H1 (cell line): ENCODE data around the gene SPI1. TPM values are rescaled to one million over a fixed set of nuclear protein-coding genes. Genes with fewer than 3 reads are reported as not detected.

ENCODE experiments used
- CTCF ChIA-PET: fragments of 300-600 bp; sonication (Branson Sonifier 250); formaldehyde crosslinking; loops from one replicate; lab custom pipeline; 2021; ENCODE audit not compliant: partially characterized antibody; lab: Charles Lee
- POLR2A ChIA-PET: fragments of 300-600 bp; sonication (Branson Sonifier 250); formaldehyde crosslinking; loops from one replicate; lab custom pipeline; 2021; ENCODE audit warnings: inconsistent platforms; ENCODE audit not compliant: partially characterized antibody; lab: Charles Lee
- DNase-seq, 2 experiments: peaks; one replicate each; pipeline versions ENCODE4 v3.0.0 to v3.0.0-alpha.2; 2010 to 2022; ENCODE audit warnings: low spot score in 2 of 2, low read depth in 1 of 2, mixed read lengths in 1 of 2
- FAIRE-seq: peaks from 2 replicates; lab custom pipeline; 2011; peaks lifted over from hg19 to GRCh38; lab: Jason Lieb, UNC
- H2AFZ ChIP-seq: 2 replicates; pipeline ENCODE4 v1.8.1; 2012; ENCODE audit warnings: low read length, inconsistent platforms
- H2AK5ac ChIP-seq: 2 replicates; pipeline ENCODE4 v1.6.1; 2013; ENCODE audit warnings: low read depth, low read length
- H2BK120ac ChIP-seq: replicated peaks from 2 replicates; pipeline ENCODE3; 2013; ENCODE audit warnings: low read depth, low read length, inconsistent platforms
- H2BK12ac ChIP-seq: 2 replicates; pipeline ENCODE4 v1.6.1; 2013; ENCODE audit warnings: low read depth, low read length
- H2BK15ac ChIP-seq: 2 replicates; pipeline ENCODE4 v1.6.1; 2013; ENCODE audit warnings: low read length
- H2BK20ac ChIP-seq: 2 replicates; pipeline ENCODE4 v1.6.1; 2013; ENCODE audit warnings: low read length
- H2BK5ac ChIP-seq: 2 replicates; pipeline ENCODE4 v1.6.1; 2013; ENCODE audit warnings: low read depth, low read length
- H3K14ac ChIP-seq: 2 replicates; pipeline ENCODE4 v1.6.1; 2013; ENCODE audit warnings: inconsistent platforms; ENCODE audit not compliant: insufficient read length
- H3K18ac ChIP-seq: 2 replicates; pipeline ENCODE4 v1.6.1; 2013; ENCODE audit warnings: low read length; ENCODE audit errors: extremely low read depth
- H3K23ac ChIP-seq: 2 replicates; pipeline ENCODE4 v1.6.1; 2013; ENCODE audit warnings: inconsistent platforms; ENCODE audit not compliant: insufficient read length
- H3K23me2 ChIP-seq: 2 replicates; pipeline ENCODE4 v1.6.1; 2013; ENCODE audit warnings: low read depth, low read length
- H3K27ac ChIP-seq: 2 replicates; pipeline ENCODE4 v1.6.1; 2011; ENCODE audit warnings: low read depth, low read length, inconsistent platforms
- H3K27me3 ChIP-seq, 4 experiments: replicated peaks in 1 of 4; 1 replicate in 1 of 4; 2 replicates in 3 of 4; pipeline versions ENCODE4 v1.6.1 to v1.8.1; 2011 to 2013; ENCODE audit warnings: low read length in 3 of 4, mild to moderate bottlenecking in 3 of 4, inconsistent platforms in 2 of 4, mixed read lengths in 2 of 4, moderate library complexity in 1 of 4; ENCODE audit not compliant: control insufficient read depth in 3 of 4, insufficient read depth in 3 of 4; ENCODE audit errors: extremely low read depth in 1 of 4
- H3K36me3 ChIP-seq, 4 experiments: 2 replicates each; pipeline versions ENCODE4 v1.6.1 to v1.8.1; 2011 to 2013; ENCODE audit warnings: mild to moderate bottlenecking in 4 of 4, low read length in 3 of 4, moderate library complexity in 2 of 4, control low read depth in 1 of 4, inconsistent platforms in 1 of 4; ENCODE audit not compliant: insufficient read depth in 4 of 4, control insufficient read depth in 2 of 4
- H3K4ac ChIP-seq: replicated peaks from 2 replicates; pipeline ENCODE3; 2013; ENCODE audit warnings: low read length, low read depth, mixed read lengths, inconsistent platforms; ENCODE audit not compliant: insufficient read length
- H3K4me1 ChIP-seq, 4 experiments: replicated peaks in 1 of 4; 1 replicate in 1 of 4; 2 replicates in 3 of 4; pipeline versions ENCODE4 v1.6.1 to v1.8.1; 2011 to 2013; ENCODE audit warnings: low read length in 3 of 4, inconsistent platforms in 2 of 4, mixed read lengths in 1 of 4; ENCODE audit not compliant: insufficient read depth in 4 of 4, control insufficient read depth in 3 of 4
- H3K4me2 ChIP-seq, 2 experiments: 2 replicates each; pipeline versions ENCODE4 v1.6.1 to v1.8.1; 2011 to 2013; ENCODE audit warnings: low read depth in 2 of 2, low read length in 2 of 2, control low read depth in 1 of 2, inconsistent platforms in 1 of 2, mild to moderate bottlenecking in 1 of 2; ENCODE audit not compliant: insufficient read depth in 1 of 2
- H3K4me3 ChIP-seq, 4 experiments: fragments of 200-600, 300-600 bp in 1 of 4; sonication (generic), shearing (Covaris generic), sonication (Bioruptor Twin) in 1 of 4; 2 replicates each; pipeline versions ENCODE4 v1.5.1 to v1.8.1; 2011 to 2016; ENCODE audit warnings: low read length in 4 of 4, low read depth in 3 of 4, control low read depth in 2 of 4, inconsistent platforms in 2 of 4, mild to moderate bottlenecking in 2 of 4, mixed read lengths in 1 of 4, moderate library complexity in 1 of 4; ENCODE audit not compliant: insufficient read depth in 2 of 4; ENCODE audit errors: extremely low read depth in 1 of 4
- H3K56ac ChIP-seq: replicated peaks from 2 replicates; pipeline ENCODE3; 2013; ENCODE audit warnings: low read depth, mild to moderate bottlenecking, mixed read lengths, low read length, inconsistent platforms; ENCODE audit not compliant: insufficient read length
- H3K79me1 ChIP-seq: 2 replicates; pipeline ENCODE4 v1.6.1; 2013; ENCODE audit warnings: low read depth, low read length, control low read depth
- H3K79me2 ChIP-seq, 2 experiments: 2 replicates each; pipeline versions ENCODE4 v1.6.1 to v1.8.1; 2012 to 2013; ENCODE audit warnings: low read length in 2 of 2, mild to moderate bottlenecking in 2 of 2, inconsistent platforms in 1 of 2; ENCODE audit not compliant: insufficient read depth in 2 of 2, control insufficient read depth in 1 of 2
- H3K9ac ChIP-seq, 4 experiments: replicated peaks in 1 of 4; 1 replicate in 1 of 4; 2 replicates in 3 of 4; pipeline versions ENCODE4 v1.6.1 to v1.8.1; 2011 to 2013; ENCODE audit warnings: low read depth in 3 of 4, low read length in 3 of 4, control low read depth in 2 of 4, mild to moderate bottlenecking in 2 of 4, moderate library complexity in 2 of 4, inconsistent platforms in 1 of 4; ENCODE audit errors: extremely low read depth in 1 of 4
- H3K9me3 ChIP-seq, 2 experiments: 2 replicates each; pipeline versions ENCODE4 v1.6.1 to v1.8.1; 2012 to 2013; ENCODE audit warnings: mild to moderate bottlenecking in 2 of 2, moderate library complexity in 2 of 2, control low read depth in 1 of 2, inconsistent platforms in 1 of 2, low read depth in 1 of 2, low read length in 1 of 2, mixed read lengths in 1 of 2; ENCODE audit not compliant: insufficient read depth in 2 of 2
- H4K20me1 ChIP-seq, 2 experiments: replicated peaks in 1 of 2; 2 replicates each; pipeline versions ENCODE3 to v1.8.1; 2011 to 2013; ENCODE audit warnings: inconsistent platforms in 2 of 2, low read length in 2 of 2, mild to moderate bottlenecking in 1 of 2; ENCODE audit not compliant: insufficient read depth in 2 of 2, control insufficient read depth in 1 of 2
- H4K5ac ChIP-seq: 2 replicates; pipeline ENCODE4 v1.6.1; 2013; ENCODE audit warnings: low read length, low read depth, mixed read lengths, inconsistent platforms; ENCODE audit not compliant: insufficient read length
- H4K8ac ChIP-seq: 2 replicates; pipeline ENCODE4 v1.8.0; 2013; ENCODE audit warnings: mild to moderate bottlenecking, moderate library complexity, low read length, inconsistent platforms; ENCODE audit not compliant: insufficient read depth; ENCODE audit errors: extremely low read depth
- H4K91ac ChIP-seq: replicated peaks from 2 replicates; pipeline ENCODE3; 2013; ENCODE audit warnings: low read length, mixed read lengths, inconsistent platforms; ENCODE audit not compliant: insufficient read length
- ASH2L ChIP-seq: fragments of 200-600, 300-600 bp; sonication (generic); IDR thresholded peaks from one replicate; pipeline ENCODE4 v1.7.1; 2017; ENCODE audit warnings: low read length
- CREB1 ChIP-seq: IDR thresholded peaks from 2 replicates; pipeline ENCODE4 v1.6.1; 2012; ENCODE audit warnings: inconsistent platforms
- E2F6 ChIP-seq: IDR thresholded peaks from 2 replicates; pipeline ENCODE4 v1.6.1; 2012; ENCODE audit warnings: inconsistent platforms
- EGR1 ChIP-seq: IDR thresholded peaks from 2 replicates; pipeline ENCODE4 v1.6.1; 2011; ENCODE audit warnings: low read depth, low read length, borderline replicate concordance
- KDM4A ChIP-seq: IDR thresholded peaks from one replicate; pipeline ENCODE4 v1.7.1; 2012; ENCODE audit warnings: low read depth, mild to moderate bottlenecking, moderate library complexity, low read length, inconsistent platforms; ENCODE audit not compliant: severe bottlenecking
- POLR2A ChIP-seq, 2 experiments: IDR thresholded peaks; 1 replicate in 1 of 2; 2 replicates in 1 of 2; pipeline ENCODE4 v1.6.1; 2011; ENCODE audit warnings: low read depth in 2 of 2, low read length in 2 of 2, mild to moderate bottlenecking in 2 of 2; ENCODE audit errors: control extremely low read depth in 1 of 2
- POU5F1 ChIP-seq: IDR thresholded peaks from 2 replicates; pipeline ENCODE4 v1.6.1; 2011; ENCODE audit warnings: low read depth, mild to moderate bottlenecking, low read length, moderate library complexity
- RNF2 ChIP-seq: fragments of 200-900, 300-1000 bp; sonication (generic); IDR thresholded peaks from 2 replicates; pipeline ENCODE4 v1.7.1; 2016; ENCODE audit warnings: borderline replicate concordance, low read depth, mild to moderate bottlenecking, antibody characterized with exemption, low read length; ENCODE audit not compliant: poor library complexity, severe bottlenecking; ENCODE audit errors: missing control alignments
- RXRA ChIP-seq: IDR thresholded peaks from 2 replicates; pipeline ENCODE4 v1.6.1; 2011; ENCODE audit warnings: low read depth, mild to moderate bottlenecking, low read length, moderate library complexity; ENCODE audit not compliant: insufficient read depth
- SAP30 ChIP-seq: fragments of 300-600 bp; sonication (generic); IDR thresholded peaks from 2 replicates; pipeline ENCODE4 v1.7.1; 2012; ENCODE audit warnings: low read length, moderate library complexity, mild to moderate bottlenecking, inconsistent platforms; ENCODE audit not compliant: insufficient read depth, insufficient replicate concordance
- TAF7 ChIP-seq: optimal IDR thresholded peaks from 2 replicates; pipeline ENCODE3; 2011; ENCODE audit warnings: low read depth, mild to moderate bottlenecking, inconsistent platforms, low read length, moderate library complexity, borderline replicate concordance
- WGBS, 2 experiments: shearing (Covaris generic) in 1 of 2; methylation state at CpG; one replicate each; pipeline versions ENCODE4 v1.1.6 to v1.1.7; 2013 to 2015; ENCODE audit warnings: low lambda C conversion rate in 2 of 2, mixed read lengths in 2 of 2, inconsistent platforms in 1 of 2, low coverage in 1 of 2, missing lambda C conversion rate in 1 of 2; ENCODE audit not compliant: insufficient replicate concordance in 2 of 2, insufficient coverage in 1 of 2, insufficient read length in 1 of 2; ENCODE audit errors: extremely low coverage in 1 of 2, missing lambda C conversion rate in 1 of 2; 5-methylcytosine and 5-hydroxymethylcytosine counted together
- polyA plus RNA-seq, 7 experiments: library from polyadenylated mRNA; depleted of rRNA in 3 of 7; stranded (reverse) in 5 of 7; unstranded in 2 of 7; fragments of >200 nt in 5 of 7; fragments of 200-250 nt in 2 of 7; gene quantifications; 1 replicate in 5 of 7; 2 replicates in 1 of 7; 4 replicates in 1 of 7; pipeline versions ENCODE4 v1.2.1 to v1.2.3, GENCODE V29; 2011 to 2013; ENCODE audit warnings: missing spikeins in 2 of 7, mixed read lengths in 2 of 7
- total RNA-seq: library from RNA; stranded (reverse); fragmentation: NEBNext Ultra II Directional; extraction: Animal tissue kit (Norgen Biotek cat#: 25700); gene quantifications from 2 replicates; pipeline ENCODE4 v1.2.1, GENCODE V29; 2021

Gene SPI1
- total and polyA plus RNA-seq, 2 of the 8 experiments (the other 6 are each of a cell fraction or from before 2014, with no cell fraction given): 0.12 TPM; not detected in 1

GRCh38 chr11:47387944-47388696, 9.8 kb upstream of the SPI1 start:
- Histone ChIP-seq H3K27ac (no peak overlapping the region; the same call in 1 of the 2 replicates), H3K9ac (no peak overlapping the region), H3K79me1 (no peaks in the 10 kb centered on the region), H4K5ac (no peak overlapping the region), H3K4me1 (peaks cover 0 to 3% (median 0%) of the 10 kb centered on the region in 4 experiments; a peak in 2 of 7 replicates), H3K23me2 (no peaks in the 10 kb centered on the region), H3K23ac (no peak overlapping the region), H3K79me2 (no peaks in the 10 kb centered on the region), H3K14ac (no peak overlapping the region), H2AK5ac (no peak overlapping the region), H3K56ac (no peak overlapping the region), H3K4me2 (no peak overlapping the region), H3K4me3 (no peak overlapping the region), H3K36me3 (no peaks in the 10 kb centered on the region), H2BK20ac (no peak overlapping the region), H4K20me1 (no peaks in the 10 kb centered on the region), H2BK120ac (no peak overlapping the region), H2AFZ (peak overlapping the region; percentile 69; the same call in 1 of the 2 replicates), H3K18ac (no peak overlapping the region), H4K91ac (no peak overlapping the region), H4K8ac (no peak overlapping the region; the same call in 1 of the 2 replicates), H2BK5ac (no peak overlapping the region), H3K4ac (no peak overlapping the region), H3K9me3 (no peaks in the 10 kb centered on the region), H2BK15ac (no peak overlapping the region), H2BK12ac (no peak overlapping the region), H3K27me3 (no peaks in the 10 kb centered on the region)
- DNase-seq: no peak
- FAIRE-seq: no peak
- POLR2A ChIA-PET: interaction anchor here (0.6 to 5.4 kb wide), 5 partner anchors 11 to 183 kb away, joined by 3 to 29 read pairs (median 4); no protein-coding TSS in a partner anchor
- 88% methylated on average over 13 of the region's 13 CpGs; no CpG with 5 or more reads in 1 of the 2 experiments for WGBS, 2 experiments
- CTCF ChIA-PET: interaction anchor here (0.6 to 10.7 kb wide), 10 partner anchors 9 to 582 kb away, joined by 3 to 78 read pairs (median 7); partner anchors contain the start of genes MYBPC3 and SPI1
- no peak for TF ChIP-seq CREB1
- TF ChIP-seq POU5F1: no peak
- TF ChIP-seq TAF7: no peak
- no peak for TF ChIP-seq E2F6
- no peak for TF ChIP-seq POLR2A (IDR thresholded peaks at IDR 0.05; ENCODE audit: control extremely low read depth in 1 of 2, low read depth in 2 of 2, low read length in 2 of 2)
- no peak for TF ChIP-seq SAP30
- no peak for TF ChIP-seq EGR1
- TF ChIP-seq ASH2L: no peak
- no peak for TF ChIP-seq KDM4A
- no peak for TF ChIP-seq RNF2
- TF ChIP-seq RXRA: no peak
